Epidermal melanocyte (primary cell): ENCODE results near the gene HLA-DOB.

Experiments
- DNase-seq: peaks from one replicate; pipeline ENCODE4 v3.0.0; 2011; ENCODE audit warnings: low spot score; ENCODE audit not compliant: insufficient read length

HLA-DOB gene

GRCh38 chr6:32843979-32844838 lies 27.4 kb upstream of the HLA-DOB start, which contains the start of gene PSMB8:
TSS of gene PSMB8 (minus strand) at chr6:32844047. CDS start at chr6:32843996, 51 bp downstream.
- peak; percentile 68 for DNase-seq

- DNase-seq, result no peak
These were observed 26.7 kb upstream of the HLA-DOB start for GRCh38 chr6:32843331-32843978.

GRCh38 chr6:32842690-32843089 lies 25.9 kb upstream of the HLA-DOB start:
- DNase-seq, result no peak

GRCh38 chr6:32842021-32842650 lies 25.3 kb upstream of the HLA-DOB start:
- no peak for DNase-seq

GRCh38 chr6:32840604-32841246 lies 23.9 kb upstream of the HLA-DOB start:
- no peak for DNase-seq

GRCh38 chr6:32839356-32839755 lies 22.6 kb upstream of the HLA-DOB start:
- no peak for DNase-seq

- DNase-seq, result peak; percentile 93
These were observed 21.5 kb upstream of the HLA-DOB start, which contains the start of gene TAP2 for GRCh38 chr6:32838114-32838958. TSS of gene TAP2 (minus strand) at chr6:32838739. CDS start at chr6:32838233, 506 bp downstream.

GRCh38 chr6:32837651-32838113 lies 20.9 kb upstream of the HLA-DOB start:
- DNase-seq, result no peak

- DNase-seq, result no peak
These were observed 20.1 kb upstream of the HLA-DOB start for GRCh38 chr6:32836873-32837272.

- no peak for DNase-seq
These were observed 18.5 kb upstream of the HLA-DOB start for GRCh38 chr6:32835167-32835893.

GRCh38 chr6:32833664-32834063 lies 16.9 kb upstream of the HLA-DOB start:
- DNase-seq, result no peak

- no peak for DNase-seq
These were observed 15.7 kb upstream of the HLA-DOB start for GRCh38 chr6:32832535-32832934.

- no peak for DNase-seq
These were observed 14.1 kb upstream of the HLA-DOB start for GRCh38 chr6:32830936-32831335.

GRCh38 chr6:32830017-32830416 lies 13.2 kb upstream of the HLA-DOB start:
- DNase-seq, result no peak

- no peak for DNase-seq
These were observed 12.7 kb upstream of the HLA-DOB start for GRCh38 chr6:32829495-32829894.

- DNase-seq, result no peak
These were observed 10.2 kb upstream of the HLA-DOB start for GRCh38 chr6:32827025-32827424.

GRCh38 chr6:32825966-32826365 lies 9.2 kb upstream of the HLA-DOB start:
- DNase-seq, result peak; percentile 31

- DNase-seq, result no peak
These were observed 2.9 kb upstream of the HLA-DOB start for GRCh38 chr6:32819729-32820128.

- DNase-seq, result no peak
These were observed 2.1 kb upstream of the HLA-DOB start for GRCh38 chr6:32818867-32819266.

GRCh38 chr6:32815996-32816395 lies 806 bp downstream of the HLA-DOB start:
- no peak for DNase-seq
